Measurements from ENCODE around the gene NRF1.

The NRF1 gene

GRCh38 chr7:129606803-129607202, 4.7 kb upstream of the NRF1 start:
- peak; percentile 48 for DNase-seq (ENCODE audit: low read depth)
- TF ChIP-seq, protein P1, sequence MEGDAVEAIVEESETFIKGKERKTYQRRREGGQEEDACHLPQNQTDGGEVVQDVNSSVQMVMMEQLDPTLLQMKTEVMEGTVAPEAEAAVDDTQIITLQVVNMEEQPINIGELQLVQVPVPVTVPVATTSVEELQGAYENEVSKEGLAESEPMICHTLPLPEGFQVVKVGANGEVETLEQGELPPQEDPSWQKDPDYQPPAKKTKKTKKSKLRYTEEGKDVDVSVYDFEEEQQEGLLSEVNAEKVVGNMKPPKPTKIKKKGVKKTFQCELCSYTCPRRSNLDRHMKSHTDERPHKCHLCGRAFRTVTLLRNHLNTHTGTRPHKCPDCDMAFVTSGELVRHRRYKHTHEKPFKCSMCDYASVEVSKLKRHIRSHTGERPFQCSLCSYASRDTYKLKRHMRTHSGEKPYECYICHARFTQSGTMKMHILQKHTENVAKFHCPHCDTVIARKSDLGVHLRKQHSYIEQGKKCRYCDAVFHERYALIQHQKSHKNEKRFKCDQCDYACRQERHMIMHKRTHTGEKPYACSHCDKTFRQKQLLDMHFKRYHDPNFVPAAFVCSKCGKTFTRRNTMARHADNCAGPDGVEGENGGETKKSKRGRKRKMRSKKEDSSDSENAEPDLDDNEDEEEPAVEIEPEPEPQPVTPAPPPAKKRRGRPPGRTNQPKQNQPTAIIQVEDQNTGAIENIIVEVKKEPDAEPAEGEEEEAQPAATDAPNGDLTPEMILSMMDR (IDR thresholded peaks at IDR 0.05; ENCODE audit: insufficient read depth, low read depth, low read length, missing control alignments) = no peak

GRCh38 chr7:129607471-129608120, 3.9 kb upstream of the NRF1 start:
- TF ChIP-seq, protein P1 (IDR thresholded peaks at IDR 0.05; ENCODE audit: insufficient read depth, low read depth, low read length, missing control alignments) = peak; percentile 60
- no peak overlapping the region for H3K4me3 ChIP-seq (ENCODE audit: low read depth, low read length)
- DNase-seq (ENCODE audit: low read depth) = peak; percentile 52

More at GRCh38 chr7:129606803-129607202, 4.7 kb upstream of the NRF1 start:
- H3K4me3 ChIP-seq (ENCODE audit: low read depth, low read length) = no peak overlapping the region

GRCh38 chr7:129609666-129610065, 1.9 kb upstream of the NRF1 start:
- no peak for DNase-seq (ENCODE audit: low read depth)
- no peak overlapping the region for H3K4me3 ChIP-seq (ENCODE audit: low read depth, low read length)
- TF ChIP-seq, protein P1 (IDR thresholded peaks at IDR 0.05; ENCODE audit: insufficient read depth, low read depth, low read length, missing control alignments) = no peak

DNA sequence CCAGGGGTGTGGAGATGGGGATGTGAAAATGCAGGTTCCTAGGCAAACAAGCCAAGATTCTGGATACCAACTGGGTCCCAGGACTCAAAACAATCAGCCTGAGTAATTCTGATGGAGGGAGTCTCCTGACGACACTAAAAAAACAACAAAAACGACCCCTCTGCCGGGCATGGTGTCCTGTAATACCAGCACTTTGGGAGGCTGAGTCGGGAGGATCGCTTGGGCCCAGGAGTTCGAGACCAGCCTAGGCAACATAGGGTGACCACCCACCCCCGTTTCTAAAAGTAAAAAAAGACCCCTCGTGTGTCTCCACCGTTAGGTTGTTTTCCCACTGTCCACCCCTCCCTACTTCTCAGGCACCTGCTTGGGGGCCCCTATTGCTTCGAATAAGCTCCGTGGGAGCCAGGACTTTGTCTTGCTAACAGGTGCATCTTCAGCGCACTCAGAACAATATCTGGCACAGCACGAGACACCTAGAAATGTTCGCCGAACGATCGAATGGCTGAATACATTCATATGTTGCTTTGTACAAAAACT, 743 bp upstream of the NRF1 start:
- peak; percentile 16 for DNase-seq (ENCODE audit: low read depth)
- H3K4me3 ChIP-seq (ENCODE audit: low read depth, low read length) = peak overlapping the region; percentile 69

GRCh38 chr7:129612112-129613015, 844 bp downstream of the NRF1 start:
- TF ChIP-seq, protein P1 (IDR thresholded peaks at IDR 0.05; ENCODE audit: insufficient read depth, low read depth, low read length, missing control alignments) = peak; percentile 54
- peak overlapping the region; percentile 91 for H3K4me3 ChIP-seq (ENCODE audit: low read depth, low read length)
- DNase-seq (ENCODE audit: low read depth) = peak; percentile 60

More for the DNA sequence above, 743 bp upstream of the NRF1 start:
- TF ChIP-seq, protein P1 (IDR thresholded peaks at IDR 0.05; ENCODE audit: insufficient read depth, low read depth, low read length, missing control alignments) = no peak

- peak overlapping the region; percentile 91 for H3K4me3 ChIP-seq (ENCODE audit: low read depth, low read length)
- TF ChIP-seq, protein P1 (IDR thresholded peaks at IDR 0.05; ENCODE audit: insufficient read depth, low read depth, low read length, missing control alignments) = no peak
- DNase-seq (ENCODE audit: low read depth) = no peak
These were observed 1.5 kb downstream of the NRF1 start for GRCh38 chr7:129613016-129613337.
